Panc1 (cell line): ENCODE measurements around the gene ATXN10. TPM values are rescaled to one million over a fixed set of nuclear protein-coding genes. Genes with fewer than 3 reads are reported as not detected.

Experiments used
- ATAC-seq: fragments of 200-7000 bp; cut with Tn5 transposase; 2 replicates; pipeline ENCODE4 v1.9.1; 2020; ENCODE audit warnings: mild to moderate bottlenecking, moderate library complexity
- BruUV-seq: library from RNA; stranded (reverse); fragments of 400-500 nt; replicated peaks from 2 replicates; lab custom pipeline; 2021; lab: Mats Ljungman, UMichigan
- CTCF ChIA-PET: fragments of 300-600 bp; sonication (Branson Sonifier 250); formaldehyde crosslinking; loops from one replicate; lab custom pipeline; 2022; ENCODE audit warnings: antibody characterized with exemption; lab: Charles Lee
- POLR2A ChIA-PET: fragments of 300-600 bp; sonication (Branson Sonifier 250); formaldehyde crosslinking; loops from one replicate; lab custom pipeline; 2022; ENCODE audit warnings: antibody characterized with exemption; lab: Charles Lee
- DNase-seq: peaks from one replicate; pipeline ENCODE4 v3.0.0-alpha.2; 2010; ENCODE audit warnings: low read depth, low spot score
- H3K27ac ChIP-seq: 2 replicates; pipeline ENCODE4 v1.5.1; 2011; ENCODE audit warnings: mild to moderate bottlenecking, low read length, inconsistent platforms
- H3K27me3 ChIP-seq: fragments of 200-500 bp; sonication (Bioruptor generic); 2 replicates; pipeline ENCODE4 v1.6.0; 2014; ENCODE audit warnings: low read length, inconsistent platforms; ENCODE audit not compliant: control insufficient read depth, insufficient read depth
- H3K36me3 ChIP-seq: fragments of 200-500 bp; sonication (Bioruptor generic); 2 replicates; pipeline ENCODE4 v1.5.1; 2014; ENCODE audit warnings: inconsistent platforms, mild to moderate bottlenecking, low read length, moderate library complexity; ENCODE audit not compliant: control insufficient read depth, insufficient read depth
- H3K4me1 ChIP-seq: 2 replicates; pipeline ENCODE4 v1.5.1; 2011; ENCODE audit warnings: inconsistent platforms, mild to moderate bottlenecking, low read length, moderate library complexity; ENCODE audit not compliant: control insufficient read depth, insufficient read depth
- H3K4me3 ChIP-seq, 2 experiments: 2 replicates each; pipeline ENCODE4 v1.5.1; 2011 to 2012; ENCODE audit warnings: low read depth in 2 of 2, low read length in 2 of 2, mild to moderate bottlenecking in 2 of 2, inconsistent platforms in 1 of 2, moderate library complexity in 1 of 2
- H3K9me3 ChIP-seq: fragments of 200-500 bp; sonication (Bioruptor generic); 2 replicates; pipeline ENCODE4 v1.5.1; 2014; ENCODE audit warnings: low read depth, mild to moderate bottlenecking, inconsistent platforms, low read length, moderate library complexity; ENCODE audit not compliant: control insufficient read depth, insufficient read depth
- CTCF ChIP-seq: fragments of 450-650 bp; IDR thresholded peaks from 2 replicates; pipeline ENCODE4 v1.5.1; 2017; ENCODE audit warnings: mild to moderate bottlenecking
- POLR2AphosphoS5 ChIP-seq: IDR thresholded peaks from 2 replicates; pipeline ENCODE4 v1.6.1; 2012; ENCODE audit warnings: mild to moderate bottlenecking, low read depth, low read length, moderate library complexity
- REST ChIP-seq, 2 experiments: IDR thresholded peaks; 2 replicates each; pipeline ENCODE4 v1.6.1; 2011 to 2012; ENCODE audit warnings: low read depth in 2 of 2, control low read depth in 1 of 2, low read length in 1 of 2, mild to moderate bottlenecking in 1 of 2, moderate library complexity in 1 of 2; ENCODE audit not compliant: insufficient read depth in 1 of 2
- SIN3A ChIP-seq: IDR thresholded peaks from 2 replicates; pipeline ENCODE4 v1.6.1; 2012; ENCODE audit warnings: low read depth, mild to moderate bottlenecking, low read length, moderate library complexity, borderline replicate concordance; ENCODE audit not compliant: insufficient read depth
- TCF7L2 ChIP-seq: IDR thresholded peaks from 2 replicates; pipeline ENCODE4 v1.6.1; 2011; ENCODE audit warnings: mild to moderate bottlenecking, low read depth, low read length, inconsistent platforms
- in situ Hi-C: cut with HindIII; loops from 2 replicates; pipeline ENCODE4 v1.10.0; 2016; ENCODE audit warnings: low sequenced_read_pairs, low pct_unique_long_range_greater_than_20kb
- intact Hi-C: fragments of 100-400 bp; cut with micrococcal nuclease; formaldehyde crosslinking; loops from one replicate; pipeline ENCODE4 v1.10.0; 2022; ENCODE audit not compliant: unreplicated experiment
- total RNA-seq: library from RNA; stranded (reverse); gene quantifications from one replicate; pipeline ENCODE4 v1.2.1, GENCODE V29; 2021; ENCODE audit not compliant: unreplicated experiment

Gene ATXN10
- total RNA-seq, 1 experiment from 2014 or later: 184 TPM

GRCh38 chr22:45760682-45761081 is 89.0 kb downstream of the ATXN10 start:
- Histone ChIP-seq H3K4me1 (peaks cover 14% of the 10 kb centered on the region; the same call in 1 of the 2 replicates), H3K4me3 (no peak overlapping the region), H3K27ac (no peak overlapping the region; the same call in 1 of the 2 replicates), H3K9me3 (no peaks in the 10 kb centered on the region), H3K27me3 (no peaks in the 10 kb centered on the region), H3K36me3 (no peaks in the 10 kb centered on the region; the same call in 1 of the 2 replicates)
- ChIA-PET CTCF (no interaction called here), POLR2A (interaction anchor here (0.7 kb wide), 1 partner anchor 85 kb away, joined by 3 read pairs; no protein-coding TSS in a partner anchor)
- DNase-seq: no peak
- TF ChIP-seq SIN3A (no peak), POLR2AphosphoS5 (no peak), TCF7L2 (no peak), REST (IDR thresholded peaks at IDR 0.05; ENCODE audit: insufficient read depth in 1 of 2, low read depth in 2 of 2, low read length in 1 of 2) (no peak), CTCF (no peak)
- BruUV-seq: no TSS peak
- ATAC-seq: no peak
- intact Hi-C loops (no loop called here), in situ Hi-C loops (no loop called here)

- H3K4me3 ChIP-seq: no peak overlapping the region
- H3K27me3 ChIP-seq: no peaks in the 10 kb centered on the region
These were observed 91.1 kb downstream of the ATXN10 start for GRCh38 chr22:45762545-45763235.

More at GRCh38 chr22:45762545-45763235, 91.1 kb downstream of the ATXN10 start:
- BruUV-seq: no TSS peak
- no peaks in the 10 kb centered on the region for H3K9me3 ChIP-seq
- in situ Hi-C loops: no loop called here
- H3K4me1 ChIP-seq: peaks cover 12% of the 10 kb centered on the region; the same call in 1 of the 2 replicates
- ATAC-seq: no peak
- intact Hi-C loops: no loop called here
- ChIA-PET POLR2A (no interaction called here), CTCF (no interaction called here)
- H3K36me3 ChIP-seq: no peaks in the 10 kb centered on the region; the same call in 1 of the 2 replicates
- no peak for TF ChIP-seq CTCF
- TF ChIP-seq TCF7L2: no peak
- no peak for TF ChIP-seq POLR2AphosphoS5
- TF ChIP-seq REST (IDR thresholded peaks at IDR 0.05; ENCODE audit: insufficient read depth in 1 of 2, low read depth in 2 of 2, low read length in 1 of 2): no peak
- TF ChIP-seq SIN3A: no peak
- DNase-seq: no peak
- H3K27ac ChIP-seq: peak overlapping the region; percentile 45; the same call in 1 of the 2 replicates
